GM11168 (cell line): ENCODE results near the gene IFI6.

ENCODE experiments used
- in situ Hi-C: fragments of 300-500 bp; cut with MboI; formaldehyde crosslinking; loops from one replicate; pipeline ENCODE4 v1.12.0; 2022; ENCODE audit warnings: low sequenced_read_pairs; ENCODE audit not compliant: unreplicated experiment

The IFI6 gene

GRCh38 chr1:27676410-27676809, 4.4 kb upstream of the IFI6 start:
- in situ Hi-C loops: no loop called here

DNA sequence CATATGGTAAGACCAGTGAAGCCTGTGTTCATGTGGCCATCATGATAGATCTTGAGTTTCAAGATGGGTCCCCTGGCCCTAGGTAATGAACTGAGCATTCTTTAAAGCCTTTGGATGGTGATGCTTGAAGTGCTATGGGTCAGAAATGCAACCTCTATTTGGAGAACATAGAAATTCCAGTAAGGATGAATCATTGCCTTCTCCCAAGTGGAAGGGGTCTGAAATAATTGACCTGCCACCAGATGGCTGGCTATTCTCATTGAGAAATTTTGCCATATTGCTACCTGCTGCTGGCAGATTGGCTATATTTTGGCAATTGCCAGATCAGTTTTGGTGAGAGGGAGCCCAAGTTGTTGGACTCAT, 739 bp upstream of the IFI6 start:
- in situ Hi-C loops: no loop called here

DNA sequence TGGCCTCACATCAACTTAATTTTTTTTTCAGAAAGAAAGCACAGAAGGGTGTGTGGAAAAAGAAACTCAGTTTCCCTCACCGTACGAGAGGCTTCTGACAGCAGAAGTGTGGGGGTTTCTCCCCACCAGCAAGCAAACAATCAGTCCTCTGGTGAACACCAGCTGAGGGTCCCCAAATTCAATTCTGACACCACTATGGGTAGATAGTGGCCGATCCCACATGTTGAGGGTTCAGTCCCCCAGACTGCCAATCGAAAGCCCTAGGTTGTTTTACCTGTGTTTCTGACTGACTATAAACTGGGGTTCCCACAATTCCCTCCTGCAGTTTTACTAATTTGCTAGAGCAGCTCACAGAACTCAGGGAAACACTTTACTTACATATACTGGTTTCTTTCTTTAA, 2.1 kb downstream of the IFI6 start:
- in situ Hi-C loops: no loop called here

GRCh38 chr1:27668808-27669723, 2.9 kb downstream of the IFI6 start:
- in situ Hi-C loops: no loop called here

DNA sequence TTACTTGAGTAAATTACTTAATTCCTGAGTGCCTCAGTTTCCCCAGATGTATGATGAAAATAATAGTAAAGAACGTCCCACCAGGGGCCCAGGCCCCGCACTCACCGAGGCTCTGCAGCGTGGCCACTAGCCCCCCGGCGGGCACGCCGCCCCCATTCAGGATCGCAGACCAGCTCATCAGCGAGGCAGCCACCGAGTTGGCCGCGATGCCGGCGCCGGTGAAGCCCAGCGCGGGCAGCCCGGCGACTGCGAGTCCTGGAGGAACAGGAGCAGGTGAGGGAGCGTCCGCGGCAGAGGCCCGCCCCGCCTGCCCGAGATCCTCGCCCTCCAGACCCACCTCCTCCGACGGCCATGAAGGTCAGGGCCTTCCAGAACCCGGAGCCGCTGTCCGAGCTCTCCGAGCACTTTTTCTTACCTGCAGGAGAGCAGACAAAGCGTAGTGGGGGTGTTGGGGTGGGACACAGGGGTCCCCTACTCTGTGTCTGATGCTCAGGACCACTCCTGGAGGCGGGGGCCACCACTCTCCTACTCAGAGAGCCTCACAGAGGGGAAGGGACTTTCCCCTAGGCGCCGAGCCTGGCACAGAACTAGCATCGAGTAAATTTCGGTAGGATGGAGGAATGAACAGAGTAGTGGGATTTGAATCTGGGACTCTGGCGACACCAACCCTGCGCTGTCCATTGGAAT, 3.7 kb downstream of the IFI6 start:
- in situ Hi-C loops: no loop called here

DNA sequence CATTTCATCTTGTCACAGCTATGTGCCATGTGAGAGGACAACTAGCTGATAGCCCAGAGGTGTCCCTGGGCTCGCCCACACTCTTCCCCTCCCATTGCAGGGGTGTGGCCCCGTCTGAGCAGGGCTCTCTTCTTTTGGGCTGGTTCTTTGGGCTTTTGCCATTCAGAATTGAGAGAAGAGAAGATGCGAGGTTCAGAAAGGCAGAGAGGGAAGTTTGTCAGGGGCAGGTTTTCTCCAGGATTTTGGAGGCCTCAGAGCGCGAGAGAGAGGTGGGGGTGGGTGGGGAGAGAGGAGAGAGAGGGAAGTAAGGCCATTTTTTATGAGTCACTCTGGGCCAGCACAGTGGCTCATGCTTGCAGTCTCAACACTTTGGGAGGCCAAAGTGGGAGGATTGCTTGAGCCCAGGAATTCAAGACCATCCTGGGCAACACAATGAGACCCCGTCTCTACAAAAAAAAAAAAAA, 5.2 kb downstream of the IFI6 start:
- in situ Hi-C loops: no loop called here

DNA sequence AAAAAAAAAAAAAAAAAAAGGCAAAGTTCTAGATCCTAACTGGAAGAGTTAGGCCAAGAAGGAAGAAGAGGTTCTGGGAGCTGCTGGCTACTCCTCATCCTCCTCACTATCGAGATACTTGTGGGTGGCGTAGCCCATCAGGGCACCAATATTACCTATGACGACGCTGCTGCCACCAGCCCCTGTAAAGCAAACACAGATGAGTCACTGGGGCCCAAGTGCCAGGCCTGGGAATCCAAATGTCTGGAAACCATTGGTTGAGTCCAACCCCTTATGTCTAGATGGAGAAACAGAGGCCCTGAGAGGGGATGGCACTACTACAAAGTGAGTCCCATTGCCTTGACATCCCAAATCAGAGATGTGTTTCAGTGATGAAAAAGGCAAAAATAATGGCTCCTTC, 5.7 kb downstream of the IFI6 start:
- in situ Hi-C loops: no loop called here

DNA sequence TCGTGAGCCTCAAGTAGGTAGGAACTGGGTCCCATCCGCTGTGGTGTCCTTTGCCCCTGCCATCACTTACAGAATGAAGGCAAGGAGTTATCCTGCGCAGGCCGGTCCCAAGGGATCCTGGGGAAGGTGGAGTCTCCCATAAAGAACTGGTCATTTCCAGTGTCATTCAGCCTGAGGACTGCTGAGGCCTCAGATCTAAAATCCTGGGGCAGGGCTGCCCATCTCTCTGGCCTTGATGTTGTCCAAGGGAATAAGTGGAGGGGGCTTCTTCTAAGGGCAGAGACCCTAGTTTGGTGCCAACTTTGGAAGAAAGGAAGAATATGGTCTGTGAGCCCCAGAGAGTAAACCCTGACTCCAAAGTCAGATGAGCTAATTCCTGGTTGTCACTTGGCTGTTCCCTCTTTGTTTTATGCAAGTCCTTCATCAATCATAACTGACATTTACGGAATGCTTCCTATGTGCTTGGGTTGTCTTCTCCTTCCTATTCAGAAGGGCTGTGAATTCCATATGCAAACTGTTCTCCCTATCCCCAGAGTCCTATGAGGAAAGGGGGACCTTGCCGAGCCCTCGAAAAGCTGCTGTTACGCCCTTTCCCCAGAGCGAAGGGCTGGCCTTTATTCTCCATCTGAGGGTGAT, 6.9 kb downstream of the IFI6 start:
- in situ Hi-C loops: no loop called here

DNA sequence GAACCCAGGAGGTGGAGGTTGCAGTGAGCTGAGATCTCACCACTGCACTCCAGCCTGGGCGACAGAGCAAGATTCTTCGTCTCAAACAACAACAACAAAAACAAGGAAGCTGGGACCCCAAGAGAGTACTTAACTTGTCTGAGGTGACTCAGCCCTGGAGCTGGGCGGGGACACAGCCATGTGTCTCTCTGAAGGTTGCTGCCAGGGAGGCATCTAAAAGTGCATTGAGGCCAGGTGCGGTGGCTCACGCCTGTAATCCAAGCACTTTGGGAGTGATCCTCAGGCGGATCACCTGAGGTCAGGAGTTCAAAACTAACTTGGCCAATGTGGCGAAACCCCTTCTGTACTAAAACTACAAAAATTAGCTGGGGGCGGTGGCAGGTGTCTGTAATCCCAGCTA, 7.7 kb downstream of the IFI6 start:
- in situ Hi-C loops: no loop called here

- in situ Hi-C loops: no loop called here
Measured at GRCh38 chr1:27662707-27663393, 9.1 kb downstream of the IFI6 start.

GRCh38 chr1:27662261-27662660, 9.7 kb downstream of the IFI6 start:
- in situ Hi-C loops: no loop called here

DNA sequence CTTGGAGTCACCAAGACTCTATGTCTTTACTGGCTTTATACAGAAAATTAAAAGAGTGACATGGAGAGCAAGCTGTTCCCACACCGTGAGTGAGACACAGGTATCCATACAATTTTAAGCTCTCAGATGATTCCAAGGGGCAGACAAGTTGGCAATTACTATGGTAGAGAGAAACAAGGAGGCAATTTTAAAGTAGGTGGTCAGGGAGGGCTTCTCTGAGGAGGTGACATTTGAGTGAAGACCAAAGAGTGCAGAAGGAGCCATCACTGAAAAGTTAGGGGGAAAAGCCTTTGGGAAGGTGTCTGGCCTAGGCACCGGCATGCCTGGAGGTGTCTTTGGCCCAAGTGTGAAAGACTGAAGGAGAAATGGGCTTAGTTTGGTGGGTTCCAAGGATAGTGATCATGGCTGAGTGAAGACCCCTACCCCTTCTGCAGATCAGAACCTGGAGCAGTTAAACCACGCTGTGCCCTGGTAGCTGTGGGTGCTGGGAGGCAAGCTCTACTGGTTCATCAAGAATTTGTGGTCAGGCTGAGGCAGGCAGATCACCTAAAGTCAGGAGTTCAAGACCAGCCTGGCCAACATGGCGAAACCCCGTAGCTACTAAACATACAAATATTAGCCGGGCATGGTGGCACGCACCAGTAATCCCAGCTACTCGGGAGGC, 10.4 kb downstream of the IFI6 start:
- in situ Hi-C loops: no loop called here

- in situ Hi-C loops: no loop called here
Measured at GRCh38 chr1:27660300-27660835, 11.6 kb downstream of the IFI6 start.

DNA sequence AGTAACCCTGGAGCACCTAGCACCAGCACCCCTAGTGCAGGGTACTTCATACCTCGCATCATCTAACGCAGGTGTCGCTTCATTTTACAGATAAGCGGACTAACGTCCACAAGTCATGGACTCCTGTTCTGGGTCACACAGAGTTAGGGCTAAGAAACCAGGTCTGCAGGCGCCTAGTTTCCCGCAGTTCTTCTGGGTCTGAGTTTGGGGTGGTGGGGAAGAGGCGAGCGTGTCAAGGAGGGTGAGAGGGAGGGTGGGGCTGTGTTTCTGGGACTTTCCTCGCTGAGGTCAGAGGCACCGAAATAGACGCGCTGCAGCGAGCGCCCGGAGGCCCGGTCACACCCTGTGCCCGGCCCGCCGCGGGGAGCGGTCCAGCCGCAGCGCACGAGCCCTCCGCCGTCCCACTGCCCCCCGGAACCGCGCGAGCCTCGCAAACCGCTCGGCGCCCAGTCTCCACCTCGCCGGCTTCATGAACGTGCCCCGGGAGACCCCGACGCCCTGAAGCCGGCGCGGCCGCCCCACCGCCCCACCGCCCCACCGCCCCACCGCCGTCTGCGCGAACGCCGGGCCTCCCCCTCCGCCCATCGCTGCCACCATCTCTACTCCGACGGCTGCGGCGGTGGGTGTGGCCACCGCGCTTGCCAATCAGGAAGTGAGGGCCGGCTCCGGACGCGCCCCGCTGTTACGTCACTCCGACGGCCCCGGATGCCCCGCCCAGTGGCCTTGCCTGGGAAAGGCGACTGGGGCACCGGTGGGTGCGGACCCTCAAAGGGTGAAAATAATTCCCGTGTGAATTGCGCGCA, 12.3 kb downstream of the IFI6 start:
- in situ Hi-C loops: loop anchor here (5.0 kb wide), 1 partner anchor 52 kb away; no protein-coding TSS in a partner anchor

DNA sequence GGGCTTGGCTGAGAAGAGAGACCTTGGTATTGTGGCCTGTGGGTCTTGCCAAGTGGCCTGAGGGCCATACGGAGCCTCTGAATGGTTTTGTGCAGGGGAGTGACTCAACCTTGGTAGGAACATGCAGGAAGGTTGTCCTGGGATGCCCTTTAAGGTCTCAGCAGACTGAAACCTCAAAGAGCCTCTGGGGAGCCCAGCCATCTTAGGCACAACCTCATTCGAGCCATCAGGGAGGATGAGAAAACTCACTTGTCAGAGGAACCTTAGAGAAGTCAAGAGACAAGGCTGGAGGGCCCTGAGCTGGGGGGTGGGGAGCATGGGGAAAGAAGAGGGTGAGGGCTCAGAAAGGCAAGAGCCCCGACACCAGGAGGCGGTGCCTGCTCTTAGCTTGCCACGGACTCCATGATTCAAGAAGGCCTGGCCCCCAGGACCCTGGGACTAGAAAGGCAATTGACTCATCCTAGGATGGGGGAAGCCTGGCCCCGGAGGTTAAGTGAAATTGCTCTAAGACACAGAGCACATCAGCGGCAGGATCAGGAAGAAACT, 13.0 kb downstream of the IFI6 start:
- in situ Hi-C loops: loop anchor here (5.0 kb wide), 1 partner anchor 52 kb away; no protein-coding TSS in a partner anchor

- in situ Hi-C loops: loop anchor here (5.0 kb wide), 1 partner anchor 49 kb away; no protein-coding TSS in a partner anchor
Measured at GRCh38 chr1:27656157-27656893, 15.7 kb downstream of the IFI6 start.

- in situ Hi-C loops: loop anchor here (5.0 kb wide), 1 partner anchor 48 kb away; no protein-coding TSS in a partner anchor
Measured at GRCh38 chr1:27655151-27655937, 16.6 kb downstream of the IFI6 start.
